Fibroblast of mammary gland (primary cell): ENCODE results near the gene WNT2B.

Source experiments
- DNase-seq: peaks from one replicate; pipeline ENCODE4 v3.0.0-alpha.2; 2010; ENCODE audit warnings: low read depth
- H3K4me3 ChIP-seq: 2 replicates; pipeline ENCODE4 v1.5.1; 2011; ENCODE audit warnings: low read depth, mild to moderate bottlenecking, low read length, moderate library complexity; ENCODE audit not compliant: control insufficient read depth
- CTCF ChIP-seq: conservative IDR thresholded peaks from 2 replicates; pipeline ENCODE4 v1.5.1; 2011; ENCODE audit warnings: low read depth, low read length, inconsistent platforms; ENCODE audit not compliant: control insufficient read depth, insufficient read depth

The WNT2B gene

GRCh38 chr1:112546076-112546475 is 37.3 kb downstream of the WNT2B start:
- no peak for TF ChIP-seq CTCF
- no peak overlapping the region for H3K4me3 ChIP-seq

GRCh38 chr1:112548547-112548946 is 39.8 kb downstream of the WNT2B start:
- DNase-seq: no peak
- H3K4me3 ChIP-seq: no peak overlapping the region
- TF ChIP-seq CTCF: no peak

More at GRCh38 chr1:112546076-112546475, 37.3 kb downstream of the WNT2B start:
- DNase-seq: no peak

- TF ChIP-seq CTCF: no peak
- DNase-seq: no peak
- H3K4me3 ChIP-seq: no peak overlapping the region
These were observed 40.8 kb downstream of the WNT2B start for GRCh38 chr1:112549590-112549989.

GRCh38 chr1:112554411-112554810 is 45.6 kb downstream of the WNT2B start:
- H3K4me3 ChIP-seq: no peak overlapping the region
- no peak for TF ChIP-seq CTCF
- no peak for DNase-seq

GRCh38 chr1:112557385-112557784 is 48.6 kb downstream of the WNT2B start:
- no peak for TF ChIP-seq CTCF
- peak; percentile 52 for DNase-seq
- no peak overlapping the region for H3K4me3 ChIP-seq

- TF ChIP-seq CTCF: no peak
- DNase-seq: no peak
These were observed 49.9 kb downstream of the WNT2B start for GRCh38 chr1:112558634-112559033.

GRCh38 chr1:112563341-112563740 is 54.6 kb downstream of the WNT2B start:
- H3K4me3 ChIP-seq: no peak overlapping the region
- TF ChIP-seq CTCF: no peak
- no peak for DNase-seq

More at GRCh38 chr1:112558634-112559033, 49.9 kb downstream of the WNT2B start:
- no peak overlapping the region for H3K4me3 ChIP-seq
